GM12878 (cell line): ENCODE data around the gene KIF14. TPM values are rescaled to one million over a fixed set of nuclear protein-coding genes. Genes with fewer than 3 reads are reported as not detected.

Source experiments
- ATAC-seq: fragments of 200-7000 bp; cut with Tn5 transposase; 3 replicates; pipeline ENCODE4 v1.9.1; 2020; ENCODE audit warnings: mild to moderate bottlenecking, moderate library complexity
- BruUV-seq: library from RNA; stranded (reverse); fragments of 400-500 nt; replicated peaks from 2 replicates; lab custom pipeline; 2021; lab: Mats Ljungman, UMichigan
- CTCF ChIA-PET: fragments of 300-600 bp; sonication (Branson Sonifier 250); formaldehyde crosslinking; extraction: SDS; loops from one replicate; lab custom pipeline; 2021; ENCODE audit warnings: inconsistent platforms; lab: Yijun Ruan, JAX
- POLR2A ChIA-PET: fragments of 350-600 bp; formaldehyde crosslinking; extraction: SDS; loops from one replicate; lab custom pipeline; 2021; ENCODE audit warnings: inconsistent platforms; lab: Charles Lee
- RAD21 ChIA-PET: fragments of 300-600 bp; sonication (Branson Sonifier 250); formaldehyde crosslinking; loops from one replicate; lab custom pipeline; 2023; ENCODE audit warnings: antibody characterized with exemption; ENCODE audit not compliant: unreplicated experiment; lab: Charles Lee
- SMC1A ChIA-PET: fragments of 300-600 bp; sonication (Branson Sonifier 250); formaldehyde crosslinking; loops from one replicate; lab custom pipeline; 2023; ENCODE audit not compliant: unreplicated experiment, uncharacterized antibody; lab: Charles Lee
- DNase-seq: peaks from one replicate; pipeline ENCODE4 v3.0.0-alpha.2; 2011; ENCODE audit warnings: low read depth, low spot score
- FAIRE-seq: peaks from 3 replicates; lab custom pipeline; 2011; peaks lifted over from hg19 to GRCh38; lab: Jason Lieb, UNC
- H2AFZ ChIP-seq: 2 replicates; pipeline ENCODE4 v1.6.0; 2011; ENCODE audit warnings: low read depth, low read length, control low read depth; ENCODE audit not compliant: control insufficient read depth
- H3K27ac ChIP-seq: 2 replicates; pipeline ENCODE4 v1.5.1; 2011; ENCODE audit warnings: control low read depth; ENCODE audit not compliant: control insufficient read depth, insufficient read depth
- H3K27me3 ChIP-seq, 2 experiments: replicated peaks in 1 of 2; 2 replicates each; pipeline versions ENCODE4 v1.6.0 to v1.6.1; 2011; ENCODE audit warnings: low read length in 1 of 2; ENCODE audit not compliant: control insufficient read depth in 2 of 2, insufficient read depth in 2 of 2
- H3K36me3 ChIP-seq, 2 experiments: 2 replicates each; pipeline ENCODE4 v1.5.1; 2011; ENCODE audit warnings: low read length in 1 of 2; ENCODE audit not compliant: control insufficient read depth in 2 of 2, insufficient read depth in 2 of 2
- H3K4me1 ChIP-seq: 2 replicates; pipeline ENCODE4 v1.6.1; 2011; ENCODE audit warnings: mild to moderate bottlenecking, low read length, moderate library complexity, mixed read lengths; ENCODE audit not compliant: control insufficient read depth, insufficient read depth
- H3K4me2 ChIP-seq: 2 replicates; pipeline ENCODE4 v1.6.0; 2011; ENCODE audit warnings: control low read depth; ENCODE audit not compliant: control insufficient read depth, insufficient read depth
- H3K4me3 ChIP-seq: fragments of 200-600 bp; sonication (generic); 2 replicates; pipeline ENCODE4 v1.5.1; 2016
- H3K79me2 ChIP-seq: 2 replicates; pipeline ENCODE4 v1.6.0; 2011; ENCODE audit warnings: low read length; ENCODE audit not compliant: control insufficient read depth, insufficient read depth
- H3K9ac ChIP-seq: 2 replicates; pipeline ENCODE4 v1.8.0; 2011; ENCODE audit warnings: low read length, control low read depth, mixed read lengths; ENCODE audit not compliant: control insufficient read depth, insufficient read depth
- H3K9me3 ChIP-seq: replicated peaks from 3 replicates; pipeline ENCODE4 v1.5.1; 2011; ENCODE audit warnings: mild to moderate bottlenecking, low read length; ENCODE audit not compliant: control insufficient read depth, insufficient read depth
- H4K20me1 ChIP-seq: 2 replicates; pipeline ENCODE4 v1.6.0; 2011; ENCODE audit not compliant: control insufficient read depth, insufficient read depth
- ATF3 ChIP-seq: IDR thresholded peaks from 2 replicates; pipeline ENCODE4 v1.6.1; 2011; ENCODE audit warnings: low read depth, mild to moderate bottlenecking, low read length, moderate library complexity, borderline replicate concordance; ENCODE audit errors: extremely low read depth
- ATF7 ChIP-seq: fragments of 450-650 bp; IDR thresholded peaks from 2 replicates; pipeline ENCODE4 v1.6.1; 2016; ENCODE audit warnings: low read depth, mild to moderate bottlenecking
- CBFB ChIP-seq: IDR thresholded peaks from 2 replicates; pipeline ENCODE4 v1.6.1; 2016; ENCODE audit warnings: antibody characterized with exemption, low read depth
- DPF2 ChIP-seq: fragments of 450-650 bp; IDR thresholded peaks from 2 replicates; pipeline ENCODE4 v1.6.1; 2017; ENCODE audit warnings: mild to moderate bottlenecking
- GABPA ChIP-seq: IDR thresholded peaks from 2 replicates; pipeline ENCODE4 v1.6.1; 2014; ENCODE audit warnings: antibody characterized with exemption, low read depth, mild to moderate bottlenecking, inconsistent platforms
- HSF1 ChIP-seq: fragments of 150-350 bp; IDR thresholded peaks from 2 replicates; pipeline ENCODE4 v1.6.1; 2014; ENCODE audit warnings: mild to moderate bottlenecking, low read depth, low read length
- IKZF1 ChIP-seq: fragments of 450-650 bp; conservative IDR thresholded peaks from 2 replicates; pipeline ENCODE4 v1.6.1; 2017; ENCODE audit warnings: antibody characterized with exemption, mild to moderate bottlenecking
- JUNB ChIP-seq: IDR thresholded peaks from 2 replicates; pipeline ENCODE4 v1.6.1; 2016; ENCODE audit warnings: antibody characterized with exemption, mild to moderate bottlenecking
- LARP7 ChIP-seq: fragments of 450-650 bp; IDR thresholded peaks from 2 replicates; pipeline ENCODE4 v1.6.1; 2017; ENCODE audit warnings: mild to moderate bottlenecking
- RELA ChIP-seq: fragments of 450-650 bp; IDR thresholded peaks from 2 replicates; pipeline ENCODE4 v1.8.0; 2014; ENCODE audit warnings: borderline replicate concordance; ENCODE audit not compliant: partially characterized antibody
- RFX5 ChIP-seq: IDR thresholded peaks from 2 replicates; pipeline ENCODE4 v1.6.1; 2011; ENCODE audit warnings: low read depth, low read length, improper control_type of control experiment
- SP1 ChIP-seq: IDR thresholded peaks from one replicate; pipeline ENCODE4 v1.6.1; 2011; ENCODE audit warnings: low read depth, low read length
- TBL1XR1 ChIP-seq: IDR thresholded peaks from 2 replicates; pipeline ENCODE4 v1.6.1; 2012; ENCODE audit warnings: low read depth, low read length, improper control_type of control experiment
- USF2 ChIP-seq: IDR thresholded peaks from 2 replicates; pipeline ENCODE4 v1.6.1; 2011; ENCODE audit warnings: low read depth, low read length, improper control_type of control experiment, borderline replicate concordance
- ZNF622 ChIP-seq: fragments of 450-650 bp; IDR thresholded peaks from 2 replicates; pipeline ENCODE4 v1.6.1; 2017; ENCODE audit warnings: mild to moderate bottlenecking, inconsistent platforms
- ZSCAN29 ChIP-seq: fragments of 450-650 bp; IDR thresholded peaks from 2 replicates; pipeline ENCODE4 v1.6.1; 2017; ENCODE audit warnings: mild to moderate bottlenecking, moderate library complexity
- WGBS: methylation state at CpG from one replicate; pipeline ENCODE4 v1.1.6; 2016; ENCODE audit warnings: low lambda C conversion rate; ENCODE audit not compliant: insufficient replicate concordance, insufficient coverage; ENCODE audit errors: missing lambda C conversion rate; 5-methylcytosine and 5-hydroxymethylcytosine counted together
- in situ Hi-C: fragments of 300-500 bp; cut with MboI; formaldehyde crosslinking; loops from 9 replicates; pipeline ENCODE4 v1.14.3; 2018; ENCODE audit warnings: mixed read lengths
- intact Hi-C: fragments of 100-400 bp; cut with micrococcal nuclease; formaldehyde crosslinking; loops from one replicate; pipeline ENCODE4 v1.14.2; 2022; ENCODE audit not compliant: unreplicated experiment
- polyA plus RNA-seq, 11 experiments: library from polyadenylated mRNA; depleted of rRNA in 4 of 11; unstranded in 6 of 11; stranded (reverse) in 5 of 11; fragments of >200 nt; fragmentation: Nextera tagmentation in 4 of 11; fragmentation: Illumina TruSeq in 1 of 11; extraction: Ambion mirVana in 4 of 11; extraction: Trizol in 1 of 11; gene quantifications; 1 replicate in 1 of 11; 2 replicates in 10 of 11; pipeline versions ENCODE4 v1.2.1 to v1.2.3, GENCODE V29; 2011 to 2016; ENCODE audit warnings: inconsistent platforms in 2 of 11, missing spikeins in 2 of 11, low read depth in 1 of 11
- total RNA-seq, 4 experiments: library from RNA; depleted of rRNA in 3 of 4; stranded (reverse); fragments of >200 nt in 3 of 4; fragmentation: Illumina TruSeq in 1 of 4; extraction: Trizol in 1 of 4; gene quantifications; 2 replicates each; pipeline versions ENCODE4 v1.2.1 to v1.2.3, GENCODE V29; 2013 to 2021

Gene KIF14
- total and polyA plus RNA-seq, 10 of the 15 experiments (the other 5 are each of a cell fraction or from before 2014, with no cell fraction given) = 6.8 to 25.5 (median 14.4) TPM

- Histone ChIP-seq H3K4me2 (no peak overlapping the region), H3K9ac (no peak overlapping the region), H3K27me3 (no peaks in the 10 kb centered on the region), H3K4me1 (no peaks in the 10 kb centered on the region), H3K4me3 (no peak overlapping the region), H2AFZ (no peak overlapping the region), H3K9me3 (no peaks in the 10 kb centered on the region), H4K20me1 (no peaks in the 10 kb centered on the region), H3K27ac (no peak overlapping the region), H3K36me3 (no peaks in the 10 kb centered on the region), H3K79me2 (no peaks in the 10 kb centered on the region)
- ChIA-PET SMC1A (no interaction called here), CTCF (interaction anchor here (0.9 to 2.6 kb wide), 2 partner anchors 198 to 230 kb away, joined by 3 to 12 read pairs; no protein-coding TSS in a partner anchor), RAD21 (no interaction called here), POLR2A (no interaction called here)
- FAIRE-seq (no peak), ATAC-seq (no peak), DNase-seq (no peak)
- TF ChIP-seq LARP7 = no peak
- TF ChIP-seq ATF7 = no peak
- no peak for TF ChIP-seq IKZF1
- no peak for TF ChIP-seq JUNB
- TF ChIP-seq ATF3 = no peak
- no peak for TF ChIP-seq CBFB
- no peak for TF ChIP-seq HSF1
- TF ChIP-seq ZSCAN29 = no peak
- TF ChIP-seq TBL1XR1 = no peak
- TF ChIP-seq USF2 = no peak
- no peak for TF ChIP-seq RELA
- TF ChIP-seq DPF2 = no peak
- TF ChIP-seq RFX5 = no peak
- TF ChIP-seq ZNF622 = no peak
- no peak for TF ChIP-seq GABPA
- no peak for TF ChIP-seq SP1
- no TSS peak for BruUV-seq
- 0% methylated on average over 1 of the region's 1 CpG for WGBS
- intact Hi-C loops = loop anchor here (10.0 kb wide), 1 partner anchor 560 kb away; no protein-coding TSS in a partner anchor
- in situ Hi-C loops = loop anchor here (5.0 kb wide), 1 partner anchor 818 kb away; no protein-coding TSS in a partner anchor
Measured at GRCh38 chr1:200505257-200505656, 115.3 kb downstream of the KIF14 start.

Other genes with a start within 250 kb of the KIF14 start
- 16.0 and 16.1 TPM in 2 replicates for gene ZNF281, start 210.7 kb downstream of the KIF14 start, total RNA-seq (2014; rRNA removed)
- gene ZNF281, start 210.7 kb downstream of the KIF14 start, total RNA-seq (2014; rRNA removed; fragmentation: Illumina TruSeq; extraction: Trizol) = 15.2 and 15.9 TPM in 2 replicates
- gene ZNF281, start 210.7 kb downstream of the KIF14 start, total RNA-seq (2021) = 14.9 and 16.0 TPM in 2 replicates
- 10.0 and 11.6 TPM in 2 replicates for gene ZNF281, start 210.7 kb downstream of the KIF14 start, polyA plus RNA-seq (2011; rRNA removed)
- 14.9 and 17.7 TPM in 2 replicates for gene ZNF281, start 210.7 kb downstream of the KIF14 start, polyA plus RNA-seq (2014; fragmentation: Illumina TruSeq; extraction: Trizol)
- gene ZNF281, start 210.7 kb downstream of the KIF14 start, polyA plus RNA-seq (2014; fragmentation: Nextera tagmentation; extraction: Ambion mirVana) = 1 to 10 TPM; 8.3 to 9.4 TPM
- gene ZNF281, start 210.7 kb downstream of the KIF14 start, polyA plus RNA-seq (2014; rRNA removed) = 8.2 and 9.7 TPM in 2 replicates
- 10 to 100 TPM; 21.4 to 21.8 TPM for gene ZNF281, start 210.7 kb downstream of the KIF14 start, polyA plus RNA-seq (2016; fragmentation: Nextera tagmentation; extraction: Ambion mirVana)
- 18.8 and 26.4 TPM in 2 replicates for gene DDX59, start 49.2 kb upstream of the KIF14 start, total RNA-seq (2014; rRNA removed)
- 33.6 and 36.8 TPM in 2 replicates for gene DDX59, start 49.2 kb upstream of the KIF14 start, total RNA-seq (2014; rRNA removed; fragmentation: Illumina TruSeq; extraction: Trizol)
- gene DDX59, start 49.2 kb upstream of the KIF14 start, total RNA-seq (2021) = 20.1 and 22.6 TPM in 2 replicates
- gene DDX59, start 49.2 kb upstream of the KIF14 start, polyA plus RNA-seq (2011; rRNA removed) = 32.5 and 44.8 TPM in 2 replicates
- 35.7 and 42.1 TPM in 2 replicates for gene DDX59, start 49.2 kb upstream of the KIF14 start, polyA plus RNA-seq (2014; fragmentation: Illumina TruSeq; extraction: Trizol)
- 10 to 100 TPM; 17.3 to 17.5 TPM for gene DDX59, start 49.2 kb upstream of the KIF14 start, polyA plus RNA-seq (2014; fragmentation: Nextera tagmentation; extraction: Ambion mirVana)
- gene DDX59, start 49.2 kb upstream of the KIF14 start, polyA plus RNA-seq (2014; rRNA removed) = 26.1 and 28.8 TPM in 2 replicates
- gene DDX59, start 49.2 kb upstream of the KIF14 start, polyA plus RNA-seq (2016; fragmentation: Nextera tagmentation; extraction: Ambion mirVana) = 10 to 100 TPM; 19.5 to 24.6 TPM
- gene CAMSAP2, start 118.1 kb upstream of the KIF14 start, total RNA-seq (2014; rRNA removed) = 11.1 and 13.3 TPM in 2 replicates
- gene CAMSAP2, start 118.1 kb upstream of the KIF14 start, total RNA-seq (2014; rRNA removed; fragmentation: Illumina TruSeq; extraction: Trizol) = 19.8 and 20.1 TPM in 2 replicates
- gene CAMSAP2, start 118.1 kb upstream of the KIF14 start, total RNA-seq (2021) = 16.7 and 17.2 TPM in 2 replicates
- gene CAMSAP2, start 118.1 kb upstream of the KIF14 start, polyA plus RNA-seq (2011; rRNA removed) = 8.6 and 11.8 TPM in 2 replicates
- gene CAMSAP2, start 118.1 kb upstream of the KIF14 start, polyA plus RNA-seq (2014; fragmentation: Illumina TruSeq; extraction: Trizol) = 18.1 and 21.3 TPM in 2 replicates
- 1 to 10 TPM; 5.0 to 6.4 TPM for gene CAMSAP2, start 118.1 kb upstream of the KIF14 start, polyA plus RNA-seq (2014; fragmentation: Nextera tagmentation; extraction: Ambion mirVana)
- gene CAMSAP2, start 118.1 kb upstream of the KIF14 start, polyA plus RNA-seq (2014; rRNA removed) = 6.7 and 7.5 TPM in 2 replicates
- 1 to 10 TPM; 3.9 to 6.1 TPM for gene CAMSAP2, start 118.1 kb upstream of the KIF14 start, polyA plus RNA-seq (2016; fragmentation: Nextera tagmentation; extraction: Ambion mirVana)